Activated CD8-positive, alpha-beta memory T cell treated with anti-CD3 and anti-CD28 coated beads for 4 hours (primary cell): Measurements from ENCODE around the gene DLG5.

ENCODE experiments used
- DNase-seq, 2 donors: peaks; one replicate each; pipeline ENCODE4 v3.0.0-alpha.2; 2020; ENCODE audit warnings: low read depth in 2 of 2

The DLG5 gene

DNA sequence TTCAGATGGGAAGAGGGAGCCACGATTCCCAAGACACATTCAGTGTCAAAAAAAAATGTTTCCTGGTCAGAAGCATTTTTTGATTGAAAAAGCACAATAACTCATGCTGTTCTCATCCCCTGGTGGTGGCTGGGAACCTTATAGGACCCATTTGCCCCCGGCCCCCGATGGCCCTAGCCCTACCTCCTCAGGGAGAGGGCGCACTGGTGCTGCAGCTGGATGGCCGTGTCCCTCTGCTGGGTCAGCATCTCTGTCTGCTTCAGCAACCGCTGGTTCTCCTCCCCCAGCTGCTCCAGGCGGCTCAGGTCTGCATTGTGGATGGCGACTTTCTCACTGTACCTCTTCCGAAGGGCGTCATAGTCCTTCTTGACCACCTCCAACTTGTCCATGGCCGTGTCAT lies 83.3 kb downstream of the DLG5 start:
- DNase-seq, result no peak

DNA sequence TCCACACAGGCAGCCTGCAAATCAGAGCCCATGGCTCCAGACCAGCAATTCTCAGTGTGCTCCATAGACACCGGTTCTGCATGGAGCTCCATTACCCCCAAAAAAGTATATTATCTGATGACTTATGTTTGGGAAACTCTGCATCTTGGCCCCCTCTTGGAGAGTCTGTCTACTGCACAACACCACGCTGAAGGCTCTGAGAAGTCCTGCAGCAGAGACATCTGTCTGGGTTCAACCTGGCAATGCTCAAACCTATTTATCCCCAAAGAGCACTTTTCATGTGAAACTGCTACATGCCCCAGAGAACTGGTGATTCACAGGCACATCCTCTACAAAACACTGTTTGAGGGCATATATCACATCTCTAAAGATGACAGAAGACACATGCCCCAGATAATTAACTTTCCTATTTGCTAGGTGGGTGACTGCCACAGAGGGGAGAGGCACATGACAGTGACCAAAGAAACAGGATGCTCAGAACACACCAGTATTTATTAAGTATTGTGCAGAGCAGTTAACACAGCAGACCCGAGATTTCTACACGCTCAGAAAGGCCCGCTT lies 83.8 kb downstream of the DLG5 start:
- DNase-seq, result no peak

DNA sequence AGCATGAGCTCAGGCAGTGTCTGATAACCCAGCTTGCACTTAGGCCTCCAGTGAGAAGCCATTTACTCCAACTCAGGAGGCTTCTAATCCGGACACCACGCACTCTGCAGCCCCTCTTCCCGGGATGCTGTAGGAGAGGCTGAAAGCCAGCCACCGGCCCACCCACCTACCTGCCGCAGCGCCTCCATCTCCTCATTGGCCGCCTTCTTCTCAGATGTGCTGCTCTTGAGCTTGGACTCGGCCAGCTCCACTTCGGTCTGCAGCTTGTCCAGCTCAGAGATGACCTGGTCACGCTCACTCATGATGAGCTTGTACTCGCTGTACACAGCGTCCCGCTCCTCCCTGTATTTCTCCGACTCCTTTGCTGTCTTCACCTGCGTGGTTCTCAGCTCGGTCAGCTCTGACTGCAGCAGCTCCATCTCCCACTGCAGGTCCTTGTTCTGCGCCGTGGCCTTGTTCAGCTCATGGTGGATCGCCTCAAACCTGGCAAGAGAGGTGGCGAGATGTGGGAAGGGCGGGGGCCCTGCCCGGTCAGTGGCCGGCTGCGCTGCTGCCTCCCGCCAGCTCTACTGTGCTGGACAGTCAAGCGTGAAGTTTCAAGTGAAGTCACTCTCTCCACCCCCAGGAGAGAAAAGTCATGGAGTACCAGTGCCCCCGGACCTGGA lies 84.7 kb downstream of the DLG5 start:
- DNase-seq, result no peak

DNA sequence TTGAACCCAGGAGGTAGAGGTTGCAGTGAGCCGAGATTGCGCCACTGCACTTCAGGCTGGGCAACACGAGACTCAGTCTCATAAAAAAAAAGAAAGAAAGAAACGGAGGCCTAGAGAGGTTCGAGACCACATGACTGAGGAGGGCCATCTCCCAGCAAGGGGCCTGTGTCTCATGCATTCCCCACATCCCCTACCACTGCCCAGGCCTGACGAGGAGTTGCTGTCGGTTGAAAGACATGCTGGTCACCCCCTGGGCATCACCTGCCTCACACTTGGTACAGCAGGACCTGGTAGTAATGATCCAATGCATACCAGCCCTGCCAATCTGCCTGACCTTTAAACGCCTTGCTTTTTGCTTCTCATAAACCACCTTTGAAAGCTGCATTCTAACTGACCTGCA lies 85.9 kb downstream of the DLG5 start:
- no peak for DNase-seq

DNA sequence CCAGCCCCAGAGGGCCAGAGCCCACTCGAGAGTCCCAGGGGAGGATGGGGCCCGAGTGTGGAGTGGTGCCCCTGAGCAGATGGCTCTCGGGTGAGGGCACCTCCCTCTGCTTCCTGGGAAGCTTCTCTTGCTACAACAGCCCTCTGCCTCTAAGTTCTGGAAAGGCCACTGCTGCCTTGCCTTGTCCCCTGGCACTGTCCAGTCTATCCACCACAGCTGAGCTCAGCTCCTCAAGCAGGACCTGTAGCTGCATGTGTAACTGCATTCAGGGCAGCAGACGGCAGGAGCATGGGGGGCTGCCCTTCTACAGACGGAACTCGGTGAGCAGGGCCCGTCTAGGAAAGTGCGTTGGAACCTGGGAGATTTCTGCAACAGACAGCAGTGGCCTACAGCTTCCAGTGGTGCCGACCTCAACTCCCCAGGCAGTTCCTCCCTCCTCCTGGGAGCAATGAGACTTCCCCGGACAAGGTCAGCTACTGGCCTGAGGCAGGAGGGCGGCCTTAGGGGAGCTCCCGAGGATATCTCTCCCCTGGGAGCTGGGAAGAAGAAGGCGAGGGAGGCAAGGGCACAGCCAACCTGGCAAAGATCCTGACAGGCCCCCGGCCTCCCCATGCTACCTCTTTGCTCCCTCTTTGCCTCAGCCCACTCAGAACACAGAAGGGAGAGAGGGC lies 88.5 kb downstream of the DLG5 start:
- no peak for DNase-seq

DNA sequence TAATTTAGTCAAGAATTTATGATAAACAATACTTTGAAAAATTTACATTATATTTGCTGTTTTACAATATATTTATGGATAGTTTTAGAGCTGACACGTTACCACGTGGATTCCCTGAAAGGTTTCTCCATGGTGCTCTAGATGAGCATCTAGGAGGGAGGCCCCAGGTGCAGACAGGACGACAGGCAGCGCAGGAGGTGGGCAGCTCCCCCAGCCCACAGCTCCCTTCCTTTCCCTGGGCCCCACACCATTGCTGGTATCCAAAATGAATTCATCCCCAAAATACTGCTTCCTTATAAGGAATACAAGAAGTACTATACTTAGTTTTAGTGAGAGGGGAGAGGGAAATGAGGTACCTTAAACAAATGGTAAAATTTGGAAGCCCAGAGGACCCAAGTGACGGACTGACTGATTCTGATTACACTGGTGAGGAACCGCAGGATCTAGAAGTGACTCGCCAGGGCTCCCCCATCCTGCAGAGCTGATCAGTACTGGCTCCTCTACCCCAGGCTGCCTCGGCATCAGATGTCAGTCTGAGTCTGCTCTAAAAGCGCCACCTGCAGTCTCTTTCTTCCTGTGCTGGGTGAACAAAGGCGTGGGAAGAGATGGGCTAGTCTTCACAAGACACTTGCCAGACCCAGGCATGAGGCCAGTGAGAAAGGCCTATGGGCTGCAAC lies 89.2 kb downstream of the DLG5 start:
- DNase-seq, result peak in 1 of 2 donors; percentile 8

DNA sequence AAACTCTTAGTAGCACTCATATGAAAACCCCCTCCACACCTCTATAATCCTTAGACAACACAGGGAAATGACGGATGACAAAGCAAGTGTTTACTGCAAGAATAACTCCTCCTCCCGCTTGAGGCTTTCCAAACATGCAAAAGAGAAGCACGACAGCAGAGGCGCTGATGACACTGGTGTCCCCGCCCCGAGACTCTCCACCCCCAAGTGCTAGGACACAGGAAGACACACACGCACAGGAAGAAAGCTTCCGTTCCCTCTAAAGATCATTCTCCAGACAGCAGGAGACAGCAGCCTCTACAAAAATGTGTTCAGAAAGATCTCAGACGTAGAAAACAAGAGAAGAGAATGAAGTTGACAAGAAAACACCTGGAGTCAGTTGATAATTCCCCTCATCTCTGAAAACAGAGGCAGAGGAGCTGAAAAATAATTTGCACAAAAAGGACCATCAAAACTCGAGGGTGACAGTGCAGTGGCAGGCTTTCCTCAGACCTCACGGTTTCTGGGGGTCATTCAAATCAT lies 90.2 kb downstream of the DLG5 start:
- DNase-seq, result peak; percentile 20 to 33

DNA sequence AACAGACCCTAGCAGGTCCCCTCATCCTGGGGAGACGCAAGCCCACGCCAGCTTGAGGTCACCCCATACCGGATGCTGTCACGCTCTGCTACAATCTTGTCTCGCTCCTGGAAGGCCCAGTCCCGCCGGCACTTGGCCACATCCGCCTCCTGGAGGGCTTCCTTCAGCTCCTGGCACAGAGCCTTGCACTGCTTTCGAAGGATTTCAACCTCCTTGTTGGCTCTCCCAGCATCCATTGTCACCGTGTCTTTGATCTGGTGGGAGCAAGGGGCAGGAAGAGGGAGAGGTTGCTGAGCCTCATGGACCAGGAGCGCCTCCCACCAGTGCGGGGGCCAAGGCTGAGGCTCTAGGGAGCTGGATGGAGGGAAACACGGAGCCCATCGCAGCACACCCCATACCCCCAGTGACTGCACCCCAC lies 90.9 kb downstream of the DLG5 start:
- no peak for DNase-seq

DNA sequence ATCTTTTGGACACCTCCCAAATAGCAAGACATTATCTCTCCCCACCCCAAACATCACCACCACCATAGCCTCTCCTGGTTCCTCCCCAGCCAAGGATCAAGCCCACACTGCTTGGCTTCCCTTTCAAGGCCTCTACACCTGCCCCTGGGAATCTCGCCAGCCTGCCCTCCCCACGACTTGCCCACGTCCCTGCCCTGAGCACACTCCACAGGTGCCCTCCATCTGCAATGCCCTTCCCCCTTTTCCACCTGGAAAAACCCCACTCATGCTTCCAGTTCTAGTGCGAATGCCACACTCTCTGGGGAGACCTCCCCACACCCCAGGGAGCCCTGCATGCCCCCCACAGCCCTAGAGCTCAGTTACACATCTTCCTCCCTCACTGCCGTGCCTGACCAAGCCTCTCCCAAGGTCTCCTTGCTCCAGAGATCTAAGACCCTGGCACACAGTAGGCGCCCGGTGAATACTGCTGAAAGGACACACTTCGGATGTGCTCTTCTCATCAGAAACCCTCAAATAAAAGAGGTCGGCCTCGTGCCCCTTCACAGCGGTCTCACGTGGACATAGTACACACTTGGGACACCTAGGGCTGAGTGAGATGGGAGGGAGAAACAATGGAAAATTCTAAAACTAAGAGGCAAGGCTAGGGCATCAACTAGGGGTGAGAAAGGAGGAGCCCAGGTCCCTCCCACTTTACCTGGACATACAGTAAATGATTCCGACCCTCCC lies 91.4 kb downstream of the DLG5 start:
- DNase-seq, result no peak

DNA sequence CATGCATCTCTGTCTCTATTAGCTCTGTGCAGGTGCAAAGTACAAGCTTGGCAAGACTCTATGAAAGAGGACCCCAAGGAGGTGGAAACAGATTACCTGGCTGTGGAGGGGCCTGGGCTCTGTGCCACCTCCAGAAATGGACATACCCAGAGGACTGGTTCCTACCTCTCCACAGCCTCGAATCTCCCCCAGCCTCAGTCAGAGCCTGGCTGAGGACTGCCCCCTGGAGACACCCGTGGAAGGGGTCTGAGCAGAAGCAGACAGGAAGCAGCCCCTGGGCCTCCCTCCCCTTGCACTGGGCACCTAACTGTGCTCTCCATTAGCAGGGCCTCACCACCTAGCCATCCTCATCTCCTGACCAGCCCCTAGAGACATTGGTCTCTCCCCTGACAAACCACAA lies 92.0 kb downstream of the DLG5 start:
- no peak for DNase-seq

DNA sequence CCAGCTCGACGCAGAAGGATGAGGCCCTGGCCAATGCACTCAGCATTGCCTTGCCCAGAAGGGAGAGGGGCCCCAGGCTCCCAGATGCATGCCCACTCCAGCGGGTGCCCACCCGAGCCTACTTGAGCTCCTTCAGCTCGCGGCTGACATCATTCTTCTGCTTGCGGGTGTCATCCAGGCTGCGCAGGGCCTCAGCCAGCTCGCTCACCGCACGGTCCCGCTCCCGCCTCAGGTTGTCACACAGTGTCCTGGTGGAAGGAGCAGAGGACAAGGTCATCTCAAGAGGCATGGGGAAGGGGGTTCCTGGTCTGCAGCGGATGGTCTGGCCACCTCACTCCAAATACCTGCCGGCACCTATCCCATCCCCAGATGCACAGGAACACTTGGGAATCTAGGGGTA lies 92.8 kb downstream of the DLG5 start:
- DNase-seq, result no peak

DNA sequence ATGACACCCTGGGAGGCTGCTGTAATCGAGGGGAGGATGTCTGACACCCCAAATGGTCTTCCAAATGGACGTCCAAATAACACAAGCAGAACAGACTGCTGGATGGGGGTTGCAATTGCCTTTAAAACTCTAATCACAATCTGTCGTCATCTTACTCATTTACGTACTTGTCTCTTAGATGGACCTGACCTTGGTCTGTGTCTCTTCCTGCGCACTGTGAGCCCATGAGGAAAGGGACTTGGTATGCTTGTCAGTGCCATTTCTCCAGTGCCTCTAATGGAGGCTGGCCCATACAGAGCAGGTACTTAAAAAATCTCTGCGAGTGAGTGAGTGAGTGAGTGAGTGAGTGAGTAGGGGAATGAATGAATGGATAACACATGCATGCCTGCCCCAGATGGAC lies 93.3 kb downstream of the DLG5 start:
- DNase-seq, result no peak

DNA sequence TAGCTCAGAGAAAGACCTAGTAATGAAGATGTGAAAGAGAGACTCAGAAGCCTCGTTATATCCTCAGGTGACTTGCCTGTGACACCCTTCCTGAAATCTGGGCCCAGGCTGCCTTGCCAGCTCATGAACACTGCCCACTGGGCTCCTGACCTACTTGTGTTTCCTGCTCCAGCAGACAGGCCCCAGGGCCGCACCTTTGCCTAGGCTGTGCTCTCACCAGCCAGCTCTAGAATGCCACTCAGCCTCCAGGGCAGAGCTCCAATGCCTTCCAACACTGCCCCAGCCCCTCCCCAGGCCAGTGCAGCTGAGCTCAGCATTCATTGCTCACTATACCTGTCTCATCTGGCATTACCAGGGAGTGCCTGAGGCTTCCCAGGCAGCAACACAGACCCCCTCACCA lies 94.3 kb downstream of the DLG5 start:
- no peak for DNase-seq

DNA sequence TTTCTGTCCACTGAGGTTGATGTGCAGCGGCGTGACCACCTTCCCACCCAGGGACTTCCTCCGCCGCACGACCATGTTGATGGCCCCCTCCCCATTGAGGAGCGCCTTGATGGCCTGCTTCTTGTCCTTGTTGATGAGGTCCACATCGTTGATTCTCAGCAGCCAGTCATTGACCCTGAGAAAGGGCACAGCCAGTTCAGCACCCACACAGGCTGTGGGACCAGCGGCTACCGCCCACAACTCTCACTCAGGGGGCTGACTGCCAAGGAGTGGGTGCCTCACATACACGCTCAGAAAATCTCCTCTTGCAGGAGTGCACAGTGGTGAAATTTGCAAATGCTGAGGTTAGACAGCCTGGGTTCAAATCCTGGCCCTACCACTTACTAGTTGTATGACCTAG lies 97.2 kb downstream of the DLG5 start:
- no peak for DNase-seq

DNA sequence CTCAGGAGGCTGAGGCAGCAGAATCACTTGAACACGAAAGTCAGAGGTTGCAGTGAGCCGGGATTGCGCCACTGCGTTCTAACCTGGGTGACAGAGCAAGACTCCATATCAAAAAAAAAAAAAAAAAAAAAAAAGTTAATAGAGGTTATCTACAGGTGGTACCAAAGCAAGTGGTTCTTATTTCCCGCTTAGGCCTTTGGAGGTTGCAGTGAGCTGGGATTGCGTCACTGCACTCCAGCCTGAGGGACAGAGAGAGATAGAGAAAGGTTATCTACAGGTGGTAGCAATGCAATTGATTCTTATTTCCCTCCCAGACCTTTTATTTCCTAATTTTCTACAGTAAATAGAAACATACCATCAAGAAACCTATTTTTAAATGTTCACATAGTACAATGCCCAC lies 98.2 kb downstream of the DLG5 start:
- no peak for DNase-seq

DNA sequence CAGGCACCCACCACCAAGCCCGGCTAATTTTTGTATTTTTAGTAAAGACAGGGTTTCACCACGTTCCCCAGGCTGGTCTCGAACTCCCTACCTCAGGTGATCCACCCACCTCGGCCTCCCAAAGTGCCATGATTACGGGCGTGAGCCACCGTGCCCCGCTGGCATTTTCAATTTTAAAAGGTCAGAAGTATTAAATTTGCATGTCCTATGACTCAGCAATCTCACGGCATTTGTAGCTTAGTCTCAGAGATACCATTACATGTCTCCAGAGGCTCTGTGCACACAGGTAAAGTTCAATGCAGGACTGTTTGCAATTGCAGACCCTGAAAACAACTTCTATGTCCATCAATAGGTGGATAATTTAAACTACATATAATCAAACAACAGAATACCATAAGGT lies 99.2 kb downstream of the DLG5 start:
- DNase-seq, result no peak

DNA sequence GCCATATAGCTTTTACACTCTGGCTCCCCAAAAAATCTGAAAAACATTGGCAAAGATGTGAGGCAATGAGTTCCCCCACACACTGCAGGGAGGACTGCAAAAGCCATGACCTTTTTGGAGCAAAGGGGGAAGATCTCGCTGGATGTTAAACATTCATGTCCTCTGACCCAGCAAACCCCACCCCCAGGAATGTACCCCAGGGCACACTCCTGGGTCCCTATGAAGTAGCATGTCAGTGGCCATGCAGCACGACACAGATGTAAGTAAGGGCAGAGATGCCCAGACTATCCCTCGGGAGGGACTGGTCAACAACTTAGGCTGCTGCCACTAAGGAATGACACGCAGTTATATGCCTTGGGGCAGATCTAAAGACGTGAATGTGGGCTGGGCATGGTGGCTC lies 100.6 kb downstream of the DLG5 start:
- no peak for DNase-seq

DNA sequence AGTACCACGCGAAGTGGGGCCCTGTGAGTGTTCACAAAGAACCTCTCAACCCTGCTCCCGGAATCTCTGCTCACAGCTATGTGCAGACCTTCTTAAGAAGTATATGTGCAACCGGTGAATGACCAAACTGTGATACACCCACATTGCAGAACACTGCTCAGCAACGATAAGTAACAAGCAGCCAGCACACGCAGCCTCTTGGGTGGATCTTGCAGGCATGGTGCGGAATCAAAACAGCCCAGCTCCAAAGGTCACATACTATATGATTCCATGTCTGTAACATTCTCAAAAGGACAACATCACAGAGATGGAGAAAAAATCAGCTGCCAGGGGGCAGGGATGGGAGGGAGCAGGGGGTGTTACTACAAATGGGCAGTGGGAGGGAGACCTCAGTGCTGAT lies 101.6 kb downstream of the DLG5 start:
- no peak for DNase-seq

DNA sequence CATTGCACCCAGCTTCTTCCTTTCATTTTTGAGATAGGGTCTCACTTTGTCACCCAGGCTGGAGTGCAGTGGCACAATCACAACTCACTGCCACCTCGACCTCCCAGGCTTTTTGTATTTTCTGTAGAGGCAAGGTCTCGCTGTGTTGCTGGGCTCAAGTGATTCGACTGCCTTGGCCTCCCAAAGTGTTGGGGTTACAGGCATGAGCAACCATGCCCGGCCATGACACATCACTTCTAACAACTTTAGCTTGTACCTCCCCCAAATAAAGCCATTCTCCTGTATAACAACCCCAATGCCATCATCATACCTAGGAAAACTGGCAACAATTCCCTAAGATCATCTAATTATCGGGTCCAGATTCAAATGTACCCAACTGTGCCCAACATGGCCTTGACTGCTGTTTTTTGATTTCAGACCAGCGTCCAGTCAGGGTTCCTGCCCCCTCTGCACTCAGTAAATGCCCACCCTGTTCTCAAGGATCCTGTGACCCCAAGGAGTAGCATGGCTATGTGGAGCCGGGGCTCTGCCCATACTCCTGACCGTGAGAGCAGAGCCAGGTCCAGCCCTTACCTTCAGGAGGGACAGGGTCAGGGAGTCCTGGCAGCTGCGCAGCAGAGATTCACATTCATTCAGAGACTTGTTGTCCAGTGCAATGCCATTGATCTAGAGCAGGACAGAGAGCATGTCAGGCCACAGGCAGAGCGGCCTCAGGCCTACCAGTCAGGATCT lies 102.6 kb downstream of the DLG5 start:
- DNase-seq, result no peak

DNA sequence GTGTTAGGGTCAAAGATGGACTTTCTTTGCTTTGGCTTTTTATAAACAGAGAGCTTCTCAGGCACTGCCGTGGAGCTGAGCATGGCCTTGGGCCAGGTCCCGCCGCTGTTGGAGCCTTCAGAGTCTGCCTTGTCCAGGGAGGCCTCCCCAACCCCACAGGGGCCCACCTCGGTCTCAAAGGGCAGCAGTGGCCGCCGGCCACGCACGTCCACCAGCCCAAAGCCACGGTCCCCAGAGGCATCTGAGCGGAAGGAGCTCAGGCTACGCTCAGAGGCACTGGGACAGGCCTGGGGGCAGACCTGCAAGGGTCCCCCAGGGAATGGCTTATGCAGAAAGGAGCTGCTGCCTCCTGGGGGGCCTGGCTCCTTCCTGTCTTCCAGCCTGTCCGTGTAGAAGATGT lies 105.0 kb downstream of the DLG5 start:
- no peak for DNase-seq

DNA sequence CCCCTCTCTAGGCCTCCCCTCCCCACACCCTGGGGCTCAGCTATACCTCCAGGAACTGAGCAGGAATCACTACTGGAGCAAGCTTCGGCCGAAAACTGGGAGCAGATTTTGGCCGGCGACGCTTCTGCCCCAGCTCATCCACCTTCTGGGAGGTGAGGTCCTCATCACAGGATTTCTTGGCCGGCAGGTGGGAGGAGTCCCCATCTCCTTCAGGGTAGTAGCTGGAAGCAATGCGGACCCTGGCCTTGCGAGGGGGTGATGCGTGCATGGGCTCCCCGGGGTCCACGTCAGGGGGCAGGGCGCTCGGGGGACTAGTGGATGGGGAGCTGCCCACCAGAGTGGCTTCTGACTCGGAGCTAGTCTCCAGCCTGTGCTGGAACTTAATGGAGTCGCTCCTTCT lies 105.5 kb downstream of the DLG5 start:
- DNase-seq, result no peak
